Activated CD4-positive, alpha-beta T cell treated with anti-CD3 and anti-CD28 coated beads, Interleukin-2, amount 50 U/mL, for 4 hours (primary cell): Measurements from ENCODE around the gene FGF18.
"Not testable (repeated sequence)": the region's sequence is repeated elsewhere in the genome, so short reads cannot be mapped to it uniquely, and the experiment has no call there.

Experiments used
- DNase-seq, 2 experiments: peaks; one replicate each; pipeline ENCODE4 v3.0.0-alpha.2; 2020

Gene FGF18

DNA sequence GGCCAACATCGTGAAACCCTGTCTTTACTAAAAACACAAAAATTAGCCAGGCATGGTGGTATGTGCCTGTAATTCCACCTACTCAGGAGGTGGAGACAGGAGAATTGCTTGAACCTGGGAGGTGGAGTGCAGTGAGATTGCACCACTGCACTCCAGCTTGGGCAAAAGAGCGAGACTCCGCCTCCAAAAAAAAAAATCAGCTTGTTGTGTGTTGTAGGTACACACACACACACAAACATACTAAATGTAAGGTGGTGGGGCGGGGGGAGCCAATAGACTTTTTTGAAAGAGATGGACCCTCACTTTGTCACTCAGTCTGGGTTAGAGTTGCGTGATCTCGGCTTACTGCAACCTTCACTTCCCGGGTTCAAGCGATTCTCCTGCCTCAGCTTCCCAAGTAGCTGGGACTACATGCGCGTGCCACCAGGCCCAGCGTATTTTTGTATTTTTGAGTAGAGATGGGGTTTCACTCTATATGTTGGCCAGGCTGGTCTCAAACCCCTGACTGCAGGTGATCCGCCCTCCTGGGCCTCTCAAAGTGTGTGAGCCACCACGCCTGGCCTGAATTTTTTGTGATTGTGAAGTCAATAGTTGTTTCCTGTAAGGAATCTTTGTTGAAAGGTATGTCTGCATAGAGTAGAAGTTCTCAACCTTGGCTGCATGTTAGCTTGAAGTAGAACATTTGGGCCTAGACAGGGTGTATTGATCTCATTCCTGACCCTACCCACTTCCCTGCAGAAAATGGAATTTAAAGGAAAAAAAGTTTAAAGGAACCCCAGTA lies 18.1 kb upstream of the FGF18 start:
- no peak for DNase-seq

DNA sequence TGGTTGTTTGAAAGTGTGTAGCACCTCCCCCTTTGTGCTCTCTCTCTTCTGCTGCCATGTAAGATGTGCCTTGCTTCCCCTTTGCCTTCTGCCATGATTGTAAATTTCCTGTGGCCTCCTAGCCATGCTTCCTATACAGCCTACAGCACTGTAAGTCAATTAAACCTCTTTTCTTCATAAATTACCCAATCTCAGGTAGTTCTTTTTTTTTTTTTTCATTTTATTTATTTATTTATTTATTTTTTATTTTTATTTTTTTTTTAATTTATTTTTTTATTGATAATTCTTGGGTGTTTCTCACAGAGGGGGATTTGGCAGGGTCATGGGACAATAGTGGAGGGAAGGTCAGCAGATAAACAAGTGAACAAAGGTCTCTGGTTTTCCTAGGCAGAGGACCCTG lies 16.7 kb upstream of the FGF18 start:
- DNase-seq: not testable (repeated sequence)

DNA sequence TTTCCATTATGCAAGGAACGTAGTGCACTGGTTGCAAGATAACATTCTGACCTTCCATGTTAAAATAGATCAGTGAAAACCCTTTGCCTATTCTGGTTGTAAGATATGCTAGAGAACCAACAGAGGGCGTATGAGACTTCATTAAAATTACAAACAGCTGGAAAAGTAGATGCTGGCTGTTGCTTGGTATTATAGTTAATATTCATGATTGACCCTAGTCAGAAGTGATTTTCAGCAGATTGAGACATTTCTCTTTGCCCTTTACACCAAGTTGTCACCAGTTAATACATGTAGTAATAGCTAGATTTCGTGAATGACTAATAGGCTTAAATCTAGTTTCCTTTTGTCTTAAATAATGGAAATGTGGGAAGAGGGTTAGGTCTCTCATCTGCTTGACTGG lies 13.8 kb upstream of the FGF18 start:
- no peak for DNase-seq

DNA sequence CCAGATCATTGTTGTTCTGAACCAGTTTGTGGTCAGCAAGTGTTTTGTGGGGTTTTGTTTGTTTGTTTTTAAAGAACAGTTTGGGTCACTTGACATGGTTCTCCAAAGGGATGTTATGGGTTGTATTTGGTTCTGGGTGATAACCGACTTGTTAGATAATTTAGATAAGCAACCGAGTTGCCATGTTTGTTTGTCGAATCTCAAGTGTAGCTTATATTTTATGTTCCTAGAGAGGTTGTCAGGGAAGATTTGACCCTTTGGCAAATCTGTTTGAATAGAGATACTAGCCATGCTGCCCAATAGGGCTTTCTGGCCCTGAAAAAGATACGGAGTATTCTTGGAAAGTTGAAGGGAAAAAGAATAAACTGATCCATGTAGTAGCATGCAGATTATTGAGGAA lies 12.2 kb upstream of the FGF18 start:
- no peak for DNase-seq

DNA sequence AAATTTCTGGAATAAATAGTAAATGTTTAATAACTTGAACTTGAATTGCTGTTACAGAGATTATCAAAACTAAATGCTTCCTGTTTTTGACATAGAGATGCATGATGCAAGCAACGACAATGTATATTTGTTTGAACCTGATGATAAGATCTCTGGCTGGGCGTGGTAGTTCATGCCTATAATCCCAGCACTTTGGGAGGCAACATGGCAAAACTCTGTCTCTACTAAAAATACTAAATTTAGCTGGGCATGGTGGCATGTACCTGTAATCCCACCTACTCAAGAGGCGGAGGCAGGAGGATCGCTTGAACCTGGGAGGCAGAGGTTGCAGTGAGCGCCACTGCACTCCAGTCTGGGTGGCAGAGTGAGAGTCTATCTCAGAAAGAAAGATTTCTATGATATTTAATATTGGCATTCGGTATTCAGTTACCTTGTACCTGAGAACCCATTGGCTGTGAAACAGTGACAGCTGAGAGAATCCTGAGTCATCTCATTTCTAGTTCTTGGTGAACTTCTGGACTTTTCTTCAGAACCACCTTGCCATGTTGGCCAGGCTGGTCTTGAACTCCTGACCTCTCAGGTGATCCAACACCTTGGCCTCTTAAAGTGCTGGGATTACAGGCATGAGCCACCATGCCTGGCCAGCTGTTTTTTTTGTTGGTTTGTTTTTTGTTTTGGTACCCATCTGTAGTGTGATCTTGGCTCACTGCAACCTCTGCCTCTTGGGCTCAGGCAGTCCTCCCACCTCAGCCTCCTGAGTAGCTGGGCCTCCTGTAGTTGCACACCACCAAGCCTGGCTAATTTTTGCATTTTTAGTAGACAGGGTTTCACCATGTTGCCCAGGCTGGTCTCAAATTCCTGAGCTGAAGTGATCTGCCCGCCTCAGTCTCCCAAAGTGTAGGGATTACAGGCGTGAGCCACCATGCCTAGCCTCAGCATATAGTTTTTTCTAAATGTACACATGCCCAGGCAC lies 10.0 kb upstream of the FGF18 start:
- DNase-seq: no peak

DNA sequence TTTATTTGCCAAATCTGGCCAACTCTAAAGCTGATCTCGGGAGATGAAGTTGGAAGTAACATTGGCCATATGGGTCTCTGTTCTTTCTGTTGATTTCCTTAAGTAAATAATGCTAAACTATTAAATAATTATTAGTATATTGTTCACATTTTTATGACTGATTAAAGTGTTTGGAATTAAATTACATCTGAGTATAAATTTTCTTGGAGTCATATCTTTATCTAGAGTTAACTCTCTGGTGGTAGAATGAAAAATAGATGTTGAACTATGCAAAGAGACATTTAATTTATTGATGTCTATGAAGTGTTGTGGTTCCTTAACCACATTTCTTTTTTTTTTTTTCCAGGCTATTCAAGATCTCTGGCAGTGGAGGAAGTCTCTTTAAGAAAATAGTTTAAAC lies 9.3 kb upstream of the FGF18 start:
- no peak for DNase-seq

DNA sequence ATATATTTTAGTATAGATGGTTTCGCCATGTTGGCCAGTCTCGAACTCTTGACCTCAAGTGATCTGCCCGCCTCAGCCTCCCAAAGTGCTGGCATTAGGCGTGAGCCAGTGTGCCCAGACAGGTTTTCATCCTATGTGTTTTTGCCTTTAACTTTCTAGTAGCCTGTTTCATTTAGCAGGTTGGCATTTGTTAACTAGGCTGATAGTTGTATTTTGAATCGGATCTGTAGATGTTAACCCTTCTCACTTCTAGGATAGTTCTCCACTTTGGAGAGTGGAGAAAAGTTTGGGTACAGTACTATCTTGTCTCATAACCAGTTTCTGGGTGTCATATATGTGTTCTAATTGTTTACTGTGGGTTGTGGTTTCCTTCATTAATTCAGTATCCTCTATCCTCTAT lies 7.3 kb upstream of the FGF18 start:
- no peak for DNase-seq

DNA sequence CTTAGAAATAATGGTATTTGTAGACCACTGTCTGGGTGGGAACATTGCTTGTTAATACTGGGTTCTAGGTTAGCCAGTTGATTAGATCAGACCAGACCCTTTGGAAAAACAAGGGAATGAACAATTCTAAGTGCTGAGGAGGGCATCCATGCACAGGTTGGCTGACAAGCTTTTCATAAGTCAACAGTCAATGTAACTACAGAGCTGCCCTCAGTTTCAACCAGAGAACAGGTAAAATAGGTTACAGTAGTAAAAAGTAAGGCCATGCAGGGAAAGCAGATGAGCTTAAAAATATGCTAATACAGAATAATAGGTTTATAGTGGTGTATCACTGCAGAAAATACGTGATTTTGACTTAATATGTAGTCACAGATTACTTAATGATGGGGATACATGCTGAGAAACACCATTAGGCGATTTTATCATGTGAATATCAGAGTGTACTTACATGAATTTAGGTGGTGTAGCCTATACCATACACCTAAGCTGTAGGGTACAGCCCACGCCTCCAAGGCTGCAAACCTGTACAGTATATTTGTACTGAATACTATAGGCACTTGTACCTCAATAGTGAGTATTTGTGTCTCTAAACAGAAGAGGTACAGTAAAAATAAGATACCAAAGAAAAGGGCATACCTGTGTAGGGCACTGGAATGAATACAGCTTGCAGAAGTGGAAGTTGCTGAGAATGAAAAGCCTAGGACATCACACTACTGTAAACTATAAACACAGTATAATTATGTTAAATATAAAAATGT lies 6.1 kb upstream of the FGF18 start:
- DNase-seq: no peak

DNA sequence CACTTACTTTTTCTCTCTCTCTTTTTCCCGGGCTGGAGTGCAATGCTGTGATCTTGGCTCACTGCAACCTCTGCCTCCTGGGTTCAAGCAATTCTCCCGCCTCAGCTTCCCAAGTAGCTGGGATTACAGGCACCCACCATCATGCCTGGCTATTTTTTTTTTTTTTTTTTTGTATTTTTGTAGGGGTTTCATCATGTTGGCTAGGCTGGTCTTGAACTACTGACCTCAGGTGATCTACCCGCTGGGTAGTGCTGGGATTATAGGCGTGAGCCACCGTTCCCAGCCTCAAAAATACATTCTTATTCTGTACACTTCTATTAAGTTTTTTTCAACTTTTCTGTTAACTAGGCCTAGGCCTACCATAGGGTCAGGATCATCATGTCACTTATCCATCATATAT lies 5.5 kb upstream of the FGF18 start:
- DNase-seq: not testable (repeated sequence)

DNA sequence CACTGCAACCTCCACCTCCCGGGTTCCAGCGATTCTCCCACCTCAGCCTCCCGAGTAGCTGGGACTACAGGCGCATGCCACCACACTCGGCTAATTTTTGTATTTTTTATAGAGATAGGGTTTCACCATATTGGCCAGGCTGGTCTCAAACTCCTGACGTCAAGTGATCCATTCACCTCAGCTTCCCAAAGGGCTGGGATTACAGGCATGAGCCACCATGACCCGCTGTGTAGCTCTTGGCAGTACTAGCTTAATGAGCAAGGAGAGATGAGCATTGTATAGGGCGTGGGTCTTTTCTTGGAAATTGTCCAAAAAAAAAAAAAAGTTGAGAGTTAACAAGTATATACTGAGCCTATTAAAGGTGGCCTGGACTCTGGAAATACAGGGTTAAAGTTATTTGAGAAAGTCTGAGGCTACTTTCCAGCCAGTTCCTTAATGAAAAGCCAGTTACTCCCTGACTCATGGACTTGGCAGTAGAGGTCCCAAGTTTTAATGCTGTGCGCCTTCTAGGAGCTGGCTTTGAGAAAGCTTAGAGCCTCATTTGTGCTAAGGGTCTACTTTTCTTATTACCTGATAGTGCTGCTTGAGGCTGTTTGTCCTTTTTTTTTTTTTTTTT lies 4.2 kb upstream of the FGF18 start:
- no peak for DNase-seq

DNA sequence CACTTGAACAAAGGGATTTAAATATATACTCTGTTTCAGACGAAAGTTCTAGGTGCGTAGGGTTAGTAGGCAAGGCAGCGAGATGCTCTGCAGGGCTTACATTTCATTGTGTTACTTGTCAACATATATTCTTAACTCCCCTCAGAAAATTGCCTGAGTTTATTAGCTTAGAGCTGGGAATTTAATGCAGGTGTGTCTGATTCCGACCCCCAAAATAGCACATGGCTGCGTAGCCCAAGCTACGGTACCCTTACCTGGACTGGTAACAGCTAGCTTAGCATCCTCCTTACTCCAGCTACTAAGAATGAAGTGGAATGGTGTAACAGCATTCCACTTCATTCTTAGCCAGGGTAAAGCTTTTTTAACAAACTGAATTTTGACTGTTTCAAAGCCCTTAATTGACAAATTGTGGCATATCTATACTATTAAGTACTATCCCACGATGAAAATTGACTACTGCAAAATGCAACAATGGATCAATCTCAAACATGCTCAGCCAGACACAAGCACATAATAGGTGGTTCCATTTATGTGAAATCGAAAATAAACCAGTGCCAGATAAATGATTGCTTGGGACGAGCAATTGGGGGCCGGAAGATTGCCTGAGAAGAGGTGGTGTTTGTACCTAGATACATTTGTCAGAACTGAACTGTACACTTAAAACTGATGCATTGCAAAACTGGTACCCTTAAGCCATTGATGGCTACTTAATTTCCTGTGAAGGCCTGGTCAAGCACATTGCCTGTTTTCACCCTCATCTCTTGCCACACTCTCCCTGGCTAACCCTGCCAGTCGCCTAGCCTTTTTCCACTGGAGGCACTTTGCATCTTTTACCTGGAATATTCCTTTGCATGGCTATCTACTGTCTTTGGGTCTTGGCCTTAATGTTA lies 3.0 kb upstream of the FGF18 start:
- no peak for DNase-seq

DNA sequence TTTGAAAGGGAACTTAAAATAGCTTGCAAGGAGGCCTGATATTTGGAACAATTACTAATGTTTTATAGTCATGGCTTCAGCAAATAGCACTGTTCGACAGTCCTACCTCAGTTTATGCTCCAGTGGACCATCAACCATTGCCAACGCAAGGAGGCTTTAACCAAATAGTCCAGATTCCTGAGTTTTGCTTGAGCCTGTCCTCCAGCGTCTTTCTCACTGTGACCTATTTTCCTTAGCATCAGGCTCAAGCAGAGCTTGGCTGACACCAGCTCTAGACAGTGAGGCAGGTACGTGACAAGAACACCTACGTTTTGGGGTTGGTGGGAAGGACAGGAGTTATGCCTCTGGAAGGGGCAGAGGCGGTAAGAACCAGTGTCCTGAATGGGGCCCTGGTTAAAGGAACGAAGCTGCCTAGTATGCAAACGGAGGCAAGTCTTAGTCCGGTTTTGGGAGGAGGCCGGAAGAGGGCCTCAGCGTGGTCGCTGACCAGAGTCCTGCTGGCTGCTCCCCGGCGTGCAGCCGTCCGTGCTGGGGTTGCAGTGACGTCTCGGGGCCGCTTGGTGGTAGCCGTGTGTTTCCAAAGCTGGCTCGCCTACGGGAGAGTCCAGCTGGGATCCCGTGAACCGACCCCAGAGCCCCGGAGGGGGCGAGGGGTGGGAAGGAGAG lies 998 bp upstream of the FGF18 start:
- peak; percentile 24 to 27 for DNase-seq

DNA sequence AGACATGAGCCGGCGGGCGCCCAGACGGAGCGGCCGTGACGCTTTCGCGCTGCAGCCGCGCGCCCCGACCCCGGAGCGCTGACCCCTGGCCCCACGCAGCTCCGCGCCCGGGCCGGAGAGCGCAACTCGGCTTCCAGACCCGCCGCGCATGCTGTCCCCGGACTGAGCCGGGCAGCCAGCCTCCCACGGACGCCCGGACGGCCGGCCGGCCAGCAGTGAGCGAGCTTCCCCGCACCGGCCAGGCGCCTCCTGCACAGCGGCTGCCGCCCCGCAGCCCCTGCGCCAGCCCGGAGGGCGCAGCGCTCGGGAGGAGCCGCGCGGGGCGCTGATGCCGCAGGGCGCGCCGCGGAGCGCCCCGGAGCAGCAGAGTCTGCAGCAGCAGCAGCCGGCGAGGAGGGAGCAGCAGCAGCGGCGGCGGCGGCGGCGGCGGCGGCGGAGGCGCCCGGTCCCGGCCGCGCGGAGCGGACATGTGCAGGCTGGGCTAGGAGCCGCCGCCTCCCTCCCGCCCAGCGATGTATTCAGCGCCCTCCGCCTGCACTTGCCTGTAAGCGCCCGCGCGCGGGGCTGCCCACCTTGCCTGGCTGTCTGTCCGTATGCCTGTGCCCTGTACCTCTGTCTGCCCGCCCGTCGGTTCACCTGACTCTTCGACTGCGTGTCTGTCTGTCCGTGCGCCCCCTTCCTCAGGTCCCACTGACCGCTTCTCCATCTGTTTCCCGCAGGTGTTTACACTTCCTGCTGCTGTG lies 412 bp downstream of the FGF18 start:
- DNase-seq: no peak

DNA sequence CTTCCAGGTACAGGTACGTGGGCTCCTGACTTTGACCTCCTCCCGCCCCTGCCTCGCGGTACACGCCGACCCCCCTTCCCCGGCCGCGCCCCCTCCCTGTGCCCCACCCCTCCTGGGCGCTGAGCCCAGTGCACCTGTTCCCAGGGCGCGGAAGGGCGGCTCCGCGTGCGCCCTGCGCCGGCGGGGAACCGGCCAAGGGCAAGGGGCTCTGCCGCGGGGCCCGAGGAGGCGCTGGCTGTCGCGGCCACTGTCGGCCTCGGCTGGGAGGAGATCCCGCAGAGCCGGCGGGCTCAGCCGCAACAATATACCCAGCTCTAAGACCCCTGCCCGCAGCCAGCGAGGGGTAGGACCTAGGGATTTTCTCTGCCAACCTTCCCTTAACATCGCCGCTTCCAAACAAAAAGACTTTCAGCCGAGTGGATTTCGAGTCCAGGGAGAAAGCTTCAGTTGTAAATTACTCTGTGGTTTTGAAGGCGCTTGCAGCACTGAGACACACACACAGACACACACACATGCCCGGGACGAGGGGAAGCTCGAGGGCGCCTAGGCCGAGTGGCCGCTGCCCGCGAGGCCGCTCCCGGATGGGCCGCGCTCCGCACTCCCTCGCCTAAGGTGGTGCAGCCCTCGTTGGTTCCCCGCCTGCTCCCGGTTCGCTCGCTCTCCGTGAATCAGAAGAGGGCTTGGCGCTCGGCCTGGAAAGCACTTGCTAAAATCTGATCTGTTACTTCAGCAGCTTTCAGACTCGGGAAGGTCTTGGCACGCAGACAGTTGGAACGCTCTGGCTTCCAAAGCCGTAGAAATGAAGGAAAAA lies 1.2 kb downstream of the FGF18 start:
- no peak for DNase-seq

DNA sequence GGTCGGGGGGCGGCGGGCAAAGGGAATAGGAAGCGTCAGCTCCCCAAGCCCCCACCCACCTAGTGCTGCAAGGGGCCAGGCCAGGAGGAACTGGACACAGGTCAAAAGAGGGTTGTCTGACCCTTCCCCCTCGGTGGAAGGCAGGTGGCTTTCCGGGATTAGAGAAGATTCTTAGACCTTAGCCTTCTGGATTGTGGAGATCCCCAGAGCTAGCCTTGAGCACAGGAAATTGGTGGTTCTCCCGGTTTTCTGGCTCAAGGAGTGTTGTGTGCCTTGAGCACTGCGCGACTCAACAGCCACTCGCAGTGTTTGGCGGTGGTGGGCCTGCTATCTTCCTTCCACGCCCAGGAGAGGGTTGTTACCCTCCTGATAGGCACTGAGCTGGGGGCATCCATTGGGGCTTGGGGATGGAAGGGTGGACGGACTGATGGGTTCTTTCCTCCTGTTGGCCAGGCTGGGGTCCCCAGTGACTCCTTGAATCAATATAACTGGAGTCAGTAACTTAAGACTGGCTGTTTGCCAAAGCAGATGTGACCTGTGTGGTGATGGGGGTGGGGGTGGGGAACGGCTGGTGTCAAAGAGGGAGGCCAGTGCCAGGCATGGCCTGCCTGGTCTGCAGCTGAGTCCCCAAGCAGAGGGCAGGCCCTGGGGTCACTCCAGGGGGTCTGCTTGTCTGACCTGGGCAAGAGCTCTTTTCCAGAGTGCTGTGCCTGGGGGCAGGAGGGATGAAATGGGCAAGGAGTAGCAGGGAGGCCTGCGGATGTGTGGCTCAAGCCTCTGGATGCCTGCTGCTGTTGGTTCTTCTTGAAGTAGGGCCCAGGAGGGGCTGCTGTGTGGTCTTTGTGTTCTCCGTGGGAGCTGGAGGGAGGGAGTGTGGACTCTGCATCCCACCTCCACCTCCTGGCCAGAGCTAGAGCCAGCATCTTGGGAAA lies 2.1 kb downstream of the FGF18 start:
- DNase-seq: no peak

DNA sequence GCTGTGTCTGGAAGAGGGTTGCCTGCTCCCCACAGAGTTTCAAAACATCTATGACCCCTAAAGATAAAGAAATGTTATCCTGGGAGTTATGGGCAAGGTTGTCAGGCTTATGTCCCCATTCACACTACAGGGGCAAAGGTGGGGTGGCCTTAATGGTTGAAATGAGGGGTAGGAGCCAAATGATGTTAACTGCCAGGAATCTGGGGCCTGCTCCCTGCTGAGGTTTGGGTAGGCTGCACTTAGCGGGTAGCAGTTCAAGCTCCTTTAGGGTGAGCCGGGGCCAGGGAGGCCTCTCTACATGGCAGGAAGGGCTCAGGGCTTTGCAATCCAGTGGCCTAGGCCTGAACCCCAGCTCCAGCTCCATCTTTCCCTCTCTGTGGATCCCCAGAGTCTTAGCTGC lies 3.0 kb downstream of the FGF18 start:
- no peak for DNase-seq

DNA sequence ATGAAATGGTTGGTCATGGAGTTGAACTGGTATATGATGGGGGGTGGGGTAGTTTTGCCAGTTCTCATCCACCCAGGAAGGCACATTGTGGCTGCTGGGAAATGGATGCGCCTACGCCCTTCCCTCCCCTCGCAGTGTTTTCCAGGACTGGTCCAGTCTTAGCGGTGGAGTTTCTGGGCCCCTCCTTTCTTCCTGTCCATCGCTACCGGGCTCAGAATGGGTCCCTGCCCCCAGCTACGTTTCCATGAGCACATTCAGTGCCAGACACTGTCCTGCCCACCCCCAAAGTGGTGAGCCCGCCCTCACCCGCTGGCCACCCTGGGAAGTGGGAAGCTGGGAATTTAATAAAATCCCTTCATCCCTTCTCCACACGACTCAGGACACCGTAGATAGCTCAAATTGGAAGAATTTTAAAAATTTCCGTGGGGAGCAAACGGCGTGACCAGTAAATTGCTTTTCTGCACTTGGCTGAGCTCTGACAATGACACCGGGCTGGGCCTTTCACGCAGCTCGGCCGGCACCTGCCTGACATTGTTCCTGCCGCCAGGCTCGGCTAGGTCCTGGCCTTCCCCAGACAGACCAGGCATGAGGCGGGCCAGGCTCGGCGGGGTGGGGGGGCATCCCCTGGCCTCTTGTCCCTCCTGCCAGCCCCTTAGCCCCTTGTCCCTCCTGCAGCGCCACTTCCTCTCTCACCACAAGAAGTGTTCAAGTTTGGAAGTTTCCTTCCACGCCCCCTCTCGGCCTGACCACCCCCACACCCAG lies 3.6 kb downstream of the FGF18 start:
- DNase-seq: no peak

DNA sequence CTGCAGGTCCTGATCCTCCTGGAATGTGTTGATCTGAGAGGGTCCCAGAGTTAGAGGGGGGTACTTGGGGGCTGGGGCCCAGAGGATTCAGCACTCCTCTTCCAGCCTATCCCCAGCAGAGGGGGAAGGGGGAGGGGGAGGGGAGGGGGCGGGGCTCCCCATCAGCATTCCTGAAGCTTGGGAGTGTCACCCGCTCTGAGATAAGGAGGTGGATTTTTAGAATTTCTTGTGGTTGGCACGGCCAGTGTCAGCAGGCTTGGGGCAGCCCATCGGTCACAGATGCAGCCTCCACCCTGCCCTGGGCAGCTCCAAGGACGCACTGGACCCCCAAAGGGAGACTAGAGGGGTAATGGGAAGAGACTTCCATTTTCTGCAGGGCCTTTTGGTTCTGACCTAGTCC lies 5.3 kb downstream of the FGF18 start:
- DNase-seq: no peak
